Measurements from ENCODE around the gene BLTP3A.

Gene BLTP3A

GRCh38 chr6:34795836-34796425 is 4.0 kb downstream of the BLTP3A start:
- DNase-seq (ENCODE audit: low read depth in 1 of 2, low spot score in 1 of 2), result no peak
- TF ChIP-seq GABPA (IDR thresholded peaks at IDR 0.05; ENCODE audit: low read depth), result no peak
- no peak for TF ChIP-seq SPI1 (IDR thresholded peaks at IDR 0.05; ENCODE audit: borderline replicate concordance, low read depth)
- TF ChIP-seq POLR2AphosphoS5 (IDR thresholded peaks at IDR 0.05; ENCODE audit: low read depth), result no peak
- no peak for TF ChIP-seq REST (IDR thresholded peaks at IDR 0.05; ENCODE audit: insufficient replicate concordance, low read depth)
- Histone ChIP-seq H3K27me3 (ENCODE audit: insufficient read depth, poor library complexity, severe bottlenecking) (no peaks in the 10 kb centered on the region), H3K27ac (replicated peaks) (no peak overlapping the region), H3K4me3 (replicated peaks; ENCODE audit: insufficient read depth, low read length) (no peak overlapping the region)

- DNase-seq (ENCODE audit: low read depth in 1 of 2, low spot score in 1 of 2), result no peak
- no peak overlapping the region for H3K27ac ChIP-seq (replicated peaks)
Measured at GRCh38 chr6:34798057-34798456, 6.2 kb downstream of the BLTP3A start.

GRCh38 chr6:34799547-34799946 is 7.7 kb downstream of the BLTP3A start:
- H3K4me3 ChIP-seq (replicated peaks; ENCODE audit: insufficient read depth, low read length), result no peak overlapping the region
- no peak for TF ChIP-seq SPI1 (IDR thresholded peaks at IDR 0.05; ENCODE audit: borderline replicate concordance, low read depth)
- TF ChIP-seq REST (IDR thresholded peaks at IDR 0.05; ENCODE audit: insufficient replicate concordance, low read depth), result no peak
- no peak for DNase-seq (ENCODE audit: low read depth in 1 of 2, low spot score in 1 of 2)
- H3K27ac ChIP-seq (replicated peaks), result no peak overlapping the region
- H3K27me3 ChIP-seq (ENCODE audit: insufficient read depth, poor library complexity, severe bottlenecking), result no peaks in the 10 kb centered on the region

More at GRCh38 chr6:34798057-34798456, 6.2 kb downstream of the BLTP3A start:
- TF ChIP-seq GABPA (IDR thresholded peaks at IDR 0.05; ENCODE audit: low read depth), result no peak
- TF ChIP-seq SPI1 (IDR thresholded peaks at IDR 0.05; ENCODE audit: borderline replicate concordance, low read depth), result no peak
- no peak for TF ChIP-seq CTCF (IDR thresholded peaks at IDR 0.05; ENCODE audit: insufficient read depth, low read length)
- TF ChIP-seq REST (IDR thresholded peaks at IDR 0.05; ENCODE audit: insufficient replicate concordance, low read depth), result no peak
- TF ChIP-seq POLR2AphosphoS5 (IDR thresholded peaks at IDR 0.05; ENCODE audit: low read depth), result no peak
- Histone ChIP-seq H3K27me3 (ENCODE audit: insufficient read depth, poor library complexity, severe bottlenecking) (no peaks in the 10 kb centered on the region), H3K4me3 (replicated peaks; ENCODE audit: insufficient read depth, low read length) (no peak overlapping the region)

- H3K4me3 ChIP-seq (replicated peaks; ENCODE audit: insufficient read depth, low read length), result no peak overlapping the region
Measured at GRCh38 chr6:34804543-34804942, 12.7 kb downstream of the BLTP3A start.

More at GRCh38 chr6:34804543-34804942, 12.7 kb downstream of the BLTP3A start:
- Histone ChIP-seq H3K27ac (replicated peaks) (no peak overlapping the region), H3K27me3 (ENCODE audit: insufficient read depth, poor library complexity, severe bottlenecking) (no peaks in the 10 kb centered on the region)
- no peak for TF ChIP-seq SPI1 (IDR thresholded peaks at IDR 0.05; ENCODE audit: borderline replicate concordance, low read depth)
- no peak for TF ChIP-seq GABPA (IDR thresholded peaks at IDR 0.05; ENCODE audit: low read depth)
- TF ChIP-seq REST (IDR thresholded peaks at IDR 0.05; ENCODE audit: insufficient replicate concordance, low read depth), result no peak
- TF ChIP-seq POLR2AphosphoS5 (IDR thresholded peaks at IDR 0.05; ENCODE audit: low read depth), result no peak
- TF ChIP-seq CTCF (IDR thresholded peaks at IDR 0.05; ENCODE audit: insufficient read depth, low read length), result no peak
- no peak for DNase-seq (ENCODE audit: low read depth in 1 of 2, low spot score in 1 of 2)

Measured in HL-60 (cell line).